Inflammatory macrophage treated with lipopolysaccharide for 4 hours (primary cell): ENCODE data around the gene SLC2A10.

Source experiments
- DNase-seq: peaks from one replicate; pipeline ENCODE4 v3.0.0-alpha.2; 2020

Gene SLC2A10

DNA sequence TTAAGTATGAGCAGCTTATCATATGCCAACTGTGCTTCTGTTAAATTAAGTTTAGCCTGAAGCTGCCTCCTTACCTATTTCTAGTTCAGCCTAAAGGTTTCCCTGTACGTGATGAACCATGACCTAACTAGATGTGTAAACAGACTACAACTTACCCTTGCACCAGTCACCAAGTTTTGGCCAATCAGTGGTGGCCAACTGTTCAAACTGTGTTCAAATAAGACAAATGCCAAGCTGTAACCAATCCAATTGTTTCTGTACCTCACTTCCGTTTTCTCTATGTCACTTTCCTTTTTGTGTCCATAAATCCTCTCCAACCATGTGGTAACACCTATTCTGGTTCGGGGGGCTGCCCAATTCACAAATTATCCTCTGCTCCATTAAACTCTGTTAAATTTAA, 6.0 kb upstream of the SLC2A10 start:
- DNase-seq: no peak

DNA sequence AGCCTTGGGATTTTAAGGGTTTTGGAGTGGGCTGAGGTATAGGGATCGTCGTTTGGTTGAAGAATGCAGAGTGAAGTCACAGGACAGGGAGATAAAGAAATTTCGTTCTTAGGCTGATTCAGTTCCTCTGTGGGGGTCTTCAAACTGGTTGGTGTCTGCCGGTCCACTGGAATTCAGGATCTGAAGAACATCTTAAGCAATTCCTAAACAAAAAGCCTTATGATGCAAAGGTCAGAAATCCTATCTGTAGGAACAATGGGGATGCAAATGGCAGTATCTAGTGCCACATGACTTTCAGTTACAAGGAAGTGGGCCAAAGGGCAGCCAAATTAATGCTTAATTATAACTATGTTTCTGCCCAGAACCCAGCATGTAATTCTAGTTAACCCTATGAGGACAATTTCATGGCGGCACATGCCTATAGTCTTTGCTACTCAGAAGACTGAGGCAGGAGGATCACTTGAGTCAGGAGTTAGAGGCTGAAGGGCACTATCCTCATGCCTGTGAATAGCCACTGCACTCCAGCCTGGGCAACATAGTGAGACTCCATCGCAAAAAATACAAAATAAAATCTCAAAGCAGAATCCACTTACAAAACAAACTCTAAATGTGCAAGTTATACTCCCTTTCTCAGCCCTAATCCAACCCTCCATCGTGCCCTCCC, 4.6 kb upstream of the SLC2A10 start:
- DNase-seq: no peak

- DNase-seq: no peak
These were observed 4.1 kb upstream of the SLC2A10 start for GRCh38 chr20:46705378-46705729.

DNA sequence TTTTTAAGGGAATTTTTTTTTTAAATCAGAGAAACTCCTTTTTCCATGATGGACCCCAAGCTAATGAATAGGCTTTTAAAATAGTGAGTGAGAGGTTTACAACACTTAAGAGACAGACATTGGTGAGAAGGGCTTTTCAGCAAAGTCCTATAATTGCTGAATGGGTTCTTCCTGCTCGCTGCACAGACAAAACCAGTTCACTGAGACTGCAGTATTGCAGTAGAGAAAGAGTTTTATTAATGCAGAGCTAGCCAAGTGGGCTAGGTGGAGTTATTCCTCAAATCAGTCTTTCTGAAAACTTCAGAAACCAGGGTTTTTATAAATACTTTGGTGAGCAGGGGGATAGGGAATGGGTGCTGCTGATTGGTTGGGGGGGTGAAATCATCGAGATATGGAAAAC, 3.2 kb upstream of the SLC2A10 start:
- DNase-seq: no peak

DNA sequence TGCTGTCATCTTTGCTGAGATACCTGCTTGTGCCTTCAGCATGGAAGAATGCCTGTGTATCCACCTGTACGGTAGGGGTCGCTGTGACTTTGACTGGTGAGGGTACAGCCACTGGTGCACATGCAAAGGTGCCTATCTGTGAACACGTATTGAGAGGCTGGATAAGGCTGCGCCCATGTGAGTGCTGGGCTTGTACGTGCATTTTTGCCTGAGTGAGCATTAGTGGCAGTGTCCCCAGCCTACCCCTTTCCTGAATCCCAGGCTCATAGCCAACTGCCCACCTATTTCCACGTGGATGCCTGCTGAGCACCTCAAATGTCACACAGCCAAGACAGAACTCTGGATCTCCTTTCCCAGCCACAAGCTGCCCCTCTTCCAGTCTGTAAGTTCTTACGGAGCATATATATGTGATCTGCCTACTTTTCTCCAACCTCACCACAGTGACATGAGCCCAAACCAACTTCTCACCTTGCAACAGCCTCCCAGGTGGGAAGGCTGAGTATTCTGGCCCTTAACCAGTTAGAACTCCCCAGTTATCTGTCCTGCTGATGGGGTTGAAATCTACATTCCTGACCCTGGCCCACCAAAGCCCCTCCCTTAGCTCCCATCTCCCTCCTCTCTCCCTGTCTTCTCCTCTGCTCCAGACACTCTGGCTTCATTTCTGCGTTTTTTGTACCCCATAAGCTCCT, 1.1 kb upstream of the SLC2A10 start:
- no peak for DNase-seq

- DNase-seq: no peak
These were observed 392 bp upstream of the SLC2A10 start for GRCh38 chr20:46709055-46709458.

- no peak for DNase-seq
These were observed 884 bp downstream of the SLC2A10 start for GRCh38 chr20:46710153-46710913.

GRCh38 chr20:46712056-46712636, 2.7 kb downstream of the SLC2A10 start:
- no peak for DNase-seq

GRCh38 chr20:46713957-46714834, 4.7 kb downstream of the SLC2A10 start:
- DNase-seq: no peak

DNA sequence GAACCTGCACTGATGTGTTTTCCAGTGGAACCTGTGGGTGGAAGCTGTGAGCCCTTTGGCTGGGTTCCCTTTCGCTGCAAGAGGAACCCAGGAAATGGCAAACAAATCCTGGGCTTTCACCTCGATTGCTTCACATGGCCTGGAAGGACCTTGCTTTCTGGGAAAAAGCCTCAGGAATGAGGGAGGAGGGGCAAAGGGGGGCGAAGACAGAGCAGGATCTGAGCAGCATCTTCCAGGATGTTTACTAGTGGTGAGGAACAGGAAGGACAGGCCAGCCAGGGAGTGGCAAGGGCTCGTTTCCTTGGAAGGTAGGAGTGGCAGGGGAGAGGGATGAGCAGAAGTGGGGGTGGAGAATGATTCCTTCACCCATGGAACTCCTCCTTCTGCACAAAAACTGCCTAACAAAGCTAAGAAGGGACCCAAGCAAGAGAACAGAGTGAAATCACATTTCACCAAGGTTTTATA, 5.9 kb downstream of the SLC2A10 start:
- no peak for DNase-seq

DNA sequence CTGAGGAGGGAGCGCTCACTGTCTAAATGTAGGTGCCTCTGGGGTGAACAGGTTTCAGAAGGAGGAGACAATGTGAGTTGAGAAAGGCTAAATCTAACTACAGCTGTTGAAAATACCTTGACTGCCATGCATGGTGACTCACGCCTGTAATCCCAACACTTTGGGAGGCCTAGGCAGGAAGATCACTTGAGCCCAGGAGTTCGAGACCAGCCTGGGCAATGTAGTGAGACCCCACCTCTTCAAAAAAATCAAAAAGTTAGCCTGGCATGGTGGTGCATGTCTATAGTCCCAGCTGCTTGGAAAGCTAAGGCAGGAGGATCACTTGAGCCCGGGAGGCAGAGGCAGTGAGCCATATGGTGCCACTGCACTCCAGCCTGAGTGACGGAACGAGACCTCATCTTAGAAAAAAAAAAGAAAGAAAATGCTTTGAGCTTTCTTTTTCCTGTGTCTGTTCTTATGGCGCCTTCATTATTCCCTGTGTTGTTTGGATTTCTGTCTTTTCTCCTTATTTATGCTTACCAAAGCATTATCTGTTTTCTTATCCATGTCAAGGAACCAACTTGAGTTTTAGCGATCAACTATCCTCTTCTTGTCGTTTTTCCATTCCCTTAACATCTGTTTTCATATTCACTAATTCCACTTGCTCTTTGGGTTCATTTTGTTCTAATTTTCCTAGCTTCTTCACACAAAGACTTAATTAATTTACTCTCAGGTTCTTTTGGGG, 8.5 kb downstream of the SLC2A10 start:
- no peak for DNase-seq

- DNase-seq: no peak
These were observed 10.6 kb downstream of the SLC2A10 start for GRCh38 chr20:46720019-46720418.

DNA sequence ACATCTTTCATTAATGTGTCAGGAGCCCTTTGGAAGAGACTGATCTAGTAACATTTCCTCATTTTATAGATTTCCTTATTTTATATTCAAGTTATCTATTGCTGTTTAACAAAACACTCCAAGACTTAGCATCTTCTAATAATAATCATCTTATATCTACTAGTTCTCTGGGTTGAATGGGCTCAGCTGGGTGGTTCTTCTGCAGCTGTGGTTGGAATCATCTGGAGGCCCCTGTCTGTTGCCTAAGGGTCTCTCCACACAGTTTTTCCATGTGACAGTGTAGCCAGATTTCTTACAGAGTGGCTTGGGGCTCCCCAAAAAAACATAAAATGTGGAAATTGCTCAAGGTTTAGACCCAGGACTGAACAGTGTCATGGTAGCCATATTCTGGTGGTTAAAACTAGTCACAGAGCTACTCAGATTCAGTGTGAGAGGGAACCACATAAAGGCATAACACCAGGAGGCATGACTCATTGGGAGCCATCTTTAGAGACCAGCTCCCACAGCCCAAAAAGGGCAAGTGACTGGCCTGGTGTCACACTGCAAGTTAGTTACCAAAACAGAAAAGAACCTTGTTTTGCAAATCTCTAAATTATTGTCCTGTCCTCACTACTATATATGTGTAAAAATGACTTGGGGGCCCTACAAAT, 11.5 kb downstream of the SLC2A10 start:
- no peak for DNase-seq

DNA sequence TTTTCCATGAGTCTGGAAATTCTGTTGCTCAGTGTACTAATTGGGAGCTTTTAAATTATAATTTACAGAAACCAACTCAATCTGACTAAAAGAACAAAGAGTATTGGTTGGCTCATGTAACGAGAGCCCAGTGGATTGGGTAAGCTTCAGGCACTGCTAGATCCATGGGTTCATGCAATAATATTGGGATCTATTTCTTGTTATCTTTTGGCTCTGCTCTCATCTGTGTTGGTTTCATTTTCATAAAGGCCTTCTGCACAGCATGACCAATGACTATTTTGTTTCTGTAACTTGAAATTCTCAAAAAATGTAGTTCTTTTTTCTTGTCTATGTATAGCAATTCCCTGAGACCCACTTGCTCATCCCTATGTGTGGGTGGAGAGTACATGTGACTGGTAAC, 12.0 kb downstream of the SLC2A10 start:
- DNase-seq: peak; percentile 10

DNA sequence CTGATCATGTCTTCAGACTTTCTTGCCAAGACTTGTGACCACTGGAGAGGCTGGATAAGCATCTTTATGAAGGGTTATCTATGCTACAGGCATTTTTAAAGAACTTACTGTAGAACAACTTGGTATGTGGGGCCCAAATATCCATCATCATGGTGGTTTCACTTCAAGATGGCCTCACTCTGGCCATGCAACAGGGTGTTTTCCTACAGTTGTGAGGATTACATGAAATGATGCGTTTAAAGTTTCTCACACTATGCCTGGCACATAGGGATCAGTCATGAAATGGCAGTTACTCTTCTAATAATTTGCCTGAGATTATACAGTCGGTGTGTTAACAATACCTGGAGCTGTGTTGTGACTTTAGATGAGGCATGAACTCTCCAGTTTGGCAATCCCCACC, 13.0 kb downstream of the SLC2A10 start:
- no peak for DNase-seq

- DNase-seq: no peak
These were observed 13.6 kb downstream of the SLC2A10 start for GRCh38 chr20:46723039-46723438.

DNA sequence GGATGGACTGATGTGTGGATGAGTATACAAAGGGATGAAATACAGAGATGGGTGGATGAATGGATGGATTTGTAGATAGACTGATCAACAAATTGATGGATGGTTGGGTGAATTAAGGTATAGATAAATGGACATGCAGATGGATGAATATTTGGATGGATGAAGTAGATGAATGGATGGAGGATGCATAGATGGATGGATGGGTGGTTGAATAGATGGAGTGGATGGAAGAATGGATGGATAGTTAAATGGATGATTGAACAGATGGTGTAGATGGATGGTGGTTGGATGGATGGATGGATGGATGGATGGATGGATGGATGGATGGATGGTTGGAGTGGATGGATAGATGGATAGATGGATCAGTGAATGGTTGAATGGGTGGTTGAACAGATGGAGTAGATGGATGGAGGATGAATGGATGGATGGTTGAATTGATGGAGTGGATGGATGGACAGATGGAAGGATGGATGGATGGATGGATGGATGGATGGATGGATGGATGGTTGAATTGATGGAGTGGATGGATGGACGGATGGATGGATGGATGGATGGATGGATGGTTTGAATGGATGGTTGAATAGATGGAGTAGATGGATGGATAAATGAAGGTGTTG, 15.0 kb downstream of the SLC2A10 start:
- DNase-seq: no peak

DNA sequence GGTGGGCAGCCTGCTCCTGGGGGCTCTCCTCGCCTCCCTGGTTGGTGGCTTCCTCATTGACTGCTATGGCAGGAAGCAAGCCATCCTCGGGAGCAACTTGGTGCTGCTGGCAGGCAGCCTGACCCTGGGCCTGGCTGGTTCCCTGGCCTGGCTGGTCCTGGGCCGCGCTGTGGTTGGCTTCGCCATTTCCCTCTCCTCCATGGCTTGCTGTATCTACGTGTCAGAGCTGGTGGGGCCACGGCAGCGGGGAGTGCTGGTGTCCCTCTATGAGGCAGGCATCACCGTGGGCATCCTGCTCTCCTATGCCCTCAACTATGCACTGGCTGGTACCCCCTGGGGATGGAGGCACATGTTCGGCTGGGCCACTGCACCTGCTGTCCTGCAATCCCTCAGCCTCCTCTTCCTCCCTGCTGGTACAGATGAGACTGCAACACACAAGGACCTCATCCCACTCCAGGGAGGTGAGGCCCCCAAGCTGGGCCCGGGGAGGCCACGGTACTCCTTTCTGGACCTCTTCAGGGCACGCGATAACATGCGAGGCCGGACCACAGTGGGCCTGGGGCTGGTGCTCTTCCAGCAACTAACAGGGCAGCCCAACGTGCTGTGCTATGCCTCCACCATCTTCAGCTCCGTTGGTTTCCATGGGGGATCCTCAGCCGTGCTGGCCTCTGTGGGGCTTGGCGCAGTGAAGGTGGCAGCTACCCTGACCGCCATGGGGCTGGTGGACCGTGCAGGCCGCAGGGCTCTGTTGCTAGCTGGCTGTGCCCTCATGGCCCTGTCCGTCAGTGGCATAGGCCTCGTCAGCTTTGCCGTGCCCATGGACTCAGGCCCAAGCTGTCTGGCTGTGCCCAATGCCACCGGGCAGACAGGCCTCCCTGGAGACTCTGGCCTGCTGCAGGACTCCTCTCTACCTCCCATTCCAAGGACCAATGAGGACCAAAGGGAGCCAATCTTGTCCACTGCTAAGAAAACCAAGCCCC, 16.0 kb downstream of the SLC2A10 start:
- no peak for DNase-seq

GRCh38 chr20:46731770-46732169, 22.3 kb downstream of the SLC2A10 start:
- DNase-seq: no peak

GRCh38 chr20:46735436-46735835, 26.0 kb downstream of the SLC2A10 start:
- DNase-seq: no peak
